ENCODE data around the gene ANKS4B.

The ANKS4B gene

DNA sequence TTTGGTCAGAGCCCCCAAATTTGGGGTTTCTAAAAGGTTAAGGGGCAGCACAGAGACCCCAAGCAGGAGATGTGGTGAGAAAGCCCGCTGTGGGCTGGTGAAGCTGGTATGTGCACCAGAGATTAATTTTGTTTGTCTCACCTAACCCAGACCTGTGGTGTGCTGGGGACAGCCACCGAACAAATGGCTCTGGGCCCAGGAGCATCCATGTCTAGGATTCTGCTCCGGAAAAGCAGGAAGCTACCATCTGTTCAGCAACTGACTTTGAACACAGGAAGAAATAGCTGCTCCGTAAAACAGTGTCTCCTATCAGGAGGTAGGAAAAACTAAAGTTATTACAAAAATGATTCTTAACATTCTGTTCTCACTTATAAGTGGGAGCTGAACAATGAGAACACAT is 19.4 kb upstream of the ANKS4B start:
- TF ChIP-seq, protein P1, sequence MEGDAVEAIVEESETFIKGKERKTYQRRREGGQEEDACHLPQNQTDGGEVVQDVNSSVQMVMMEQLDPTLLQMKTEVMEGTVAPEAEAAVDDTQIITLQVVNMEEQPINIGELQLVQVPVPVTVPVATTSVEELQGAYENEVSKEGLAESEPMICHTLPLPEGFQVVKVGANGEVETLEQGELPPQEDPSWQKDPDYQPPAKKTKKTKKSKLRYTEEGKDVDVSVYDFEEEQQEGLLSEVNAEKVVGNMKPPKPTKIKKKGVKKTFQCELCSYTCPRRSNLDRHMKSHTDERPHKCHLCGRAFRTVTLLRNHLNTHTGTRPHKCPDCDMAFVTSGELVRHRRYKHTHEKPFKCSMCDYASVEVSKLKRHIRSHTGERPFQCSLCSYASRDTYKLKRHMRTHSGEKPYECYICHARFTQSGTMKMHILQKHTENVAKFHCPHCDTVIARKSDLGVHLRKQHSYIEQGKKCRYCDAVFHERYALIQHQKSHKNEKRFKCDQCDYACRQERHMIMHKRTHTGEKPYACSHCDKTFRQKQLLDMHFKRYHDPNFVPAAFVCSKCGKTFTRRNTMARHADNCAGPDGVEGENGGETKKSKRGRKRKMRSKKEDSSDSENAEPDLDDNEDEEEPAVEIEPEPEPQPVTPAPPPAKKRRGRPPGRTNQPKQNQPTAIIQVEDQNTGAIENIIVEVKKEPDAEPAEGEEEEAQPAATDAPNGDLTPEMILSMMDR (conservative IDR thresholded peaks at IDR 0.05; ENCODE audit: low read length), result no peak
- no peak for DNase-seq (ENCODE audit: low read depth)
- no peak overlapping the region for H3K4me3 ChIP-seq (ENCODE audit: low read length)

DNA sequence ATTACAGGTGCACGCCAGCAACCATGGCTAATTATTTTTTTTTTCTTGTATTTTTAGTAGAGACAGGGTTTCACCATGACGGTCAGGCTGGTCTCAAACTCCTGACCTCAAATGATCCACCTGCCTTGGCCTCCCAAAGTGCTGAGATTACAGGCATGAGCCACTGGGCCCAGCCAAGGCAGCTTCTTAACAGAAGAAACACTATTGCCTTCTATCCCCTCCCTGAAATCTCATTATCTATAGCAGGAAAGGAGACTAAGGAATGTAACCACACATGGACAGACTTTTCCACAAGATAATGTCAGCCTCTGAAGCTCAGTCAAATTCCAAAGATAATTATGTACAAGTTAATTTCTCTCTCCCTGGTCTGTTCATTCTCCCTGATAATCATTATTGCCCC is 16.4 kb upstream of the ANKS4B start:
- TF ChIP-seq, protein P1 (conservative IDR thresholded peaks at IDR 0.05; ENCODE audit: low read length), result no peak
- DNase-seq (ENCODE audit: low read depth), result no peak

DNA sequence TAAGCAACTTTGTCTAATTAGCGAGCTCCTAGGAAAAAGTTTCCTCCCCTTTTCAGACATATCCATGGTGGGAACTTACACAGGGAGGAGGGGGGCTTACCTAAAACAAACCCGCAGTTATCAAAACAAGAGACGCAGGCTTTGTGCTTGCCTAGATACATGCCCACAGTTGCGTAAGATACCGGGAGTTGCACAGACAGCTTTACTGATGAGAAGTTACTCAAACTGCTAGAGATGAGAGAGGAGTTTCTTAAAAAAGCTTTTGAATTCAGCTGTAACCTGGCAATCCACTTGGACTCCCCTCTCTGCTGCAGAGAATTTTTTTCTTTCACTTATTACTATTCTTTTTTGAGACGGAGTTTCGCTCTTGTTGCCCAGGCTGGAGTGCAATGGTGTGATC is 15.3 kb upstream of the ANKS4B start:
- DNase-seq (ENCODE audit: low read depth), result no peak
- H3K4me3 ChIP-seq (ENCODE audit: low read length), result no peak overlapping the region
- TF ChIP-seq, protein P1 (conservative IDR thresholded peaks at IDR 0.05; ENCODE audit: low read length), result no peak

More for the DNA sequence above, 16.4 kb upstream of the ANKS4B start:
- no peak overlapping the region for H3K4me3 ChIP-seq (ENCODE audit: low read length)

DNA sequence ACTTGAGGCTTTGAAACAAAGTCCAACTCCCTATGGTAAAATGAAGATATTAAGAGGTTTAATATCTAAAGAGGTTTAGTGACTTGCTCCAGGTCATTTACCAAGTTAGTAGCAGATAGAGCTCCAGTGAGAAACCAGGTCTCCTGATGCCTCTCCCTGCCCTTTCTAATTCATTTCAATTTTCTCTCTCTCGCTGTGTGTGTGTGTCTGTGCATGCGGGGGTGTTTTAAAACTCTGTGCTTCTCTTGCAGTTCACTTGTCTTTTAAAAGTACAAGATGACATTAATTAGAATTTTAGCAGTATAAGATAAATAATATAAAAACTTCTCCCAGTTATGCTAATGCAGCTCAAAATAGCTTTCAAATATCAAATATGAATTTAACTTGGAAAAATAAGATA is 13.9 kb upstream of the ANKS4B start:
- TF ChIP-seq, protein P1 (conservative IDR thresholded peaks at IDR 0.05; ENCODE audit: low read length), result no peak
- DNase-seq (ENCODE audit: low read depth), result no peak
- no peak overlapping the region for H3K4me3 ChIP-seq (ENCODE audit: low read length)

DNA sequence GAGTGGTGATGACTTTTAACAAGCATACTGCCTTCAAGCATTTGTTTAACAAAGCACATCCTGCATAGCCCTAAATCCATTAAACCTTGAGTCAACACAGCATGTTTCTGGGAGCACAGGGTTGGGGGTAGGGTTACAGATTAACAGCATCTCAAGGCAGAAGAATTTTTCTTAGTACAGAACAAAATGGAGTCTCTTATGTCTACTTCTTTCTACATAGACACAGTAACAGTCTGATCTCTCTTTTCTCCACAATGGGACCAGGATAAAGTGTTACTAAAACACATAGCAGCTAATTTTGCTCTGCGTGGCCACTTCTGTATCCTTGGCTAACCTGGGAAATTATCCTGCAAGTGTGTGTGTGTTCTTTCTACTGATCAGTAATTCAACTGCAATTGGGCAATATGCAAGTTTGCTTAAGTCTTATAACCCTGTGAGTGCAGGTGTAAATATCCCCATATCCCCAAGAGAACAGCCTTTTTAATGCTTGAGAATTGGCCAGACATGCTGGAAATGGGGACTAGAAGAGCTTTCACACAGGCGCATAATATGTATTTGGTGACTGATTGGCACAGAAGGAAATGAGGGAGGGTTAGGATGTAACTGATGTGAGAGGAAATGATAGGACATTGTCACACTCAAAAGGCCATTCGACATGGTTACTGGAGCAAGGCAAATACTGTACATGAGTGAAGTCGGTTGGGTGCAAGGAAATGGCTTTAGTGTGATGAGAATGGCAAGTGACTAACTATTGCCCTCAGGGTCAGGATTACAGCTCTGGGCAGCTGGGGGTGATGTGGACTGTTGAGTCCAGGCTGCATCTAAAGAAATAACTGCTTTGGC is 10.8 kb upstream of the ANKS4B start:
- TF ChIP-seq, protein P1 (conservative IDR thresholded peaks at IDR 0.05; ENCODE audit: low read length), result no peak
- H3K4me3 ChIP-seq (ENCODE audit: low read length), result no peak overlapping the region
- DNase-seq (ENCODE audit: low read depth), result no peak

DNA sequence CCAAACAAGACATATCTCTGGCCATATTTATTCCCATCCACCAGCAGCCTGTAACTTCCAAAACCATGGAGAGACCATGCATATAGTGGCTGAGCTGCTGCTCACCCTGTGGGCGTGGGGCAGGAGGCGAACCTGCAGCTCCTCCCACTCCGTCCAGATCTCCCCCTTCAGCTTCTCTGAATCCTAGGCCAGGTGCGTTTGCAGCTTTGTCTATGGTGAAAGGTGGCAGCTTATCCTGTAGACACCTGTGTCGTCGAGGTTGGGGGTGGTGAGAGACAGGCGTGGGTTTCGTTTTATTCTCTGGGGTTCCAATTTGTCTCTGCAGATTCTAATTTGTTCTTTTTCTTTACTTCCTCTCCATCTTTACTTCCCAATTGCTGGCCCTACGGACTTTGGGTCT is 9.7 kb upstream of the ANKS4B start:
- no peak for DNase-seq (ENCODE audit: low read depth)
- no peak overlapping the region for H3K4me3 ChIP-seq (ENCODE audit: low read length)
- TF ChIP-seq, protein P1 (conservative IDR thresholded peaks at IDR 0.05; ENCODE audit: low read length), result no peak

DNA sequence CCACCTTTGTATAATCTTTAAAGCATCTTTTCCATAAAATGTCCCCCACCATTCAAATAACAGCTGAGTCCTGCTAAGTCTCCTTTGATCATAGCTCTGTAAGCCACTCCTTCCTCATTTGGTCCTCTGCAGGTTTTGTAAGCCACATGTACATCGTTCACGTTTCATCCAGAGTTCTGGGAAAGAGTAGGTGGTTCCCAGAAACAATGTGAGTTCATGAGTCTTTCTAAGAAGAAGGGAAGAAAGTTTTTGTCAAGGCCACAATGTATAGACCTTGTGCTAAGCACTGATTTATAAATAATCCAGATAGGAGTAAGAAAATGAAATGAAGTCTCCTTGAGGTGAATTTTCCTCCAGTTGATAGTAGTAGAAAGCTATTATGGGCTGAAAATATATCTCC is 8.7 kb upstream of the ANKS4B start:
- no peak for DNase-seq (ENCODE audit: low read depth)
- H3K4me3 ChIP-seq (ENCODE audit: low read length), result no peak overlapping the region
- TF ChIP-seq, protein P1 (conservative IDR thresholded peaks at IDR 0.05; ENCODE audit: low read length), result no peak

Measured in AG10803 (cell line).